ENCODE results near the gene KCTD18.

Gene KCTD18

DNA sequence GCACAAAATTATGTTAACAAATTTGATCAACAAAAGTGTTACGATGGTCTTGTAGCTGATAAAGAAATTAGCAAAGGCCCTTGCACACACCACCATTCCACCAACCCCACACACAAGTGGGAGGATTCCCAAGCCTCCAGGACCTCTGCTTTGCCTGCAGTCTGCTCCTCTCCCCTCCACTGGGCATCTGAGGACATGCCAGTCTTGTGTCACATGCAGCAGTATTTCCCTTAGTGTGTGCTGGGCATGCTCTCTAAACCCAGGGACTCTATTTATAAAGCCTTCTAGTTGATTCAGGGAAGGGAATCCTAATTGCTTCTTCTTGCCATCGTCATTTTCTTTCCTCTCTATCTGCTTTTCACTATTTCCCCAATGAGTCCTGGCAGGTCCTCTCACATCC, 53.3 kb downstream of the KCTD18 start:
- no peak for DNase-seq (ENCODE audit: low read depth)
- TF ChIP-seq POLR2A (IDR thresholded peaks at IDR 0.05; ENCODE audit: extremely low read depth, insufficient read length), result no peak
- TF ChIP-seq MYC (IDR thresholded peaks at IDR 0.05; ENCODE audit: low read depth, low read length), result no peak
- TF ChIP-seq, protein P1, sequence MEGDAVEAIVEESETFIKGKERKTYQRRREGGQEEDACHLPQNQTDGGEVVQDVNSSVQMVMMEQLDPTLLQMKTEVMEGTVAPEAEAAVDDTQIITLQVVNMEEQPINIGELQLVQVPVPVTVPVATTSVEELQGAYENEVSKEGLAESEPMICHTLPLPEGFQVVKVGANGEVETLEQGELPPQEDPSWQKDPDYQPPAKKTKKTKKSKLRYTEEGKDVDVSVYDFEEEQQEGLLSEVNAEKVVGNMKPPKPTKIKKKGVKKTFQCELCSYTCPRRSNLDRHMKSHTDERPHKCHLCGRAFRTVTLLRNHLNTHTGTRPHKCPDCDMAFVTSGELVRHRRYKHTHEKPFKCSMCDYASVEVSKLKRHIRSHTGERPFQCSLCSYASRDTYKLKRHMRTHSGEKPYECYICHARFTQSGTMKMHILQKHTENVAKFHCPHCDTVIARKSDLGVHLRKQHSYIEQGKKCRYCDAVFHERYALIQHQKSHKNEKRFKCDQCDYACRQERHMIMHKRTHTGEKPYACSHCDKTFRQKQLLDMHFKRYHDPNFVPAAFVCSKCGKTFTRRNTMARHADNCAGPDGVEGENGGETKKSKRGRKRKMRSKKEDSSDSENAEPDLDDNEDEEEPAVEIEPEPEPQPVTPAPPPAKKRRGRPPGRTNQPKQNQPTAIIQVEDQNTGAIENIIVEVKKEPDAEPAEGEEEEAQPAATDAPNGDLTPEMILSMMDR (IDR thresholded peaks at IDR 0.05; ENCODE audit: low read depth, low read length), result no peak
- TF ChIP-seq, protein P2, sequence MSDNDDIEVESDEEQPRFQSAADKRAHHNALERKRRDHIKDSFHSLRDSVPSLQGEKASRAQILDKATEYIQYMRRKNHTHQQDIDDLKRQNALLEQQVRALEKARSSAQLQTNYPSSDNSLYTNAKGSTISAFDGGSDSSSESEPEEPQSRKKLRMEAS (IDR thresholded peaks at IDR 0.05; ENCODE audit: low read depth, low read length), result no peak
- no peak overlapping the region for H3K4me3 ChIP-seq (ENCODE audit: low read depth, low read length)

DNA sequence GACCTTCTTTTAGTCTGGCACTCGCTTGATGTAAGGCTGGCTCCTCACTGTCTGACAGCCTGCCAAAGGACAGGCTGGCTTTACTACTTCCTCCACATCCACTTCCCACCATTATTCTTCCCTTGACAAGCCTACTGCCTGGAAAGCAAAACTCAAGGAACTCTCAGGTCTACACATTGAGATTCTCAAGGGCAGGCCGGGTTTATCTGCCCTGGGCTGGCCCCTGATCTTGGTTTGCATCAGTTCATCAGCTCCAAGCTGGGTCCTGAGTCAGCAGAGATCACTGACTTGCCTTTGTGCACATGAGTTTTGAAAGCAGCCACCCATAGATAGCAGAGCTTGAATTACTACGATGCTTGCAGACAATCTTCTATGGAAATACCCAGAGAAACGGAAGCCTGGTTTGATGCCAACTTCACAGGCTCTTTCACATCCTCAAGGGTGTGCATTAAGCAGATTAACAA, 53.9 kb downstream of the KCTD18 start:
- DNase-seq (ENCODE audit: low read depth), result no peak
- TF ChIP-seq, protein P2 (IDR thresholded peaks at IDR 0.05; ENCODE audit: low read depth, low read length), result no peak
- TF ChIP-seq, protein P1 (IDR thresholded peaks at IDR 0.05; ENCODE audit: low read depth, low read length), result no peak
- TF ChIP-seq POLR2A (IDR thresholded peaks at IDR 0.05; ENCODE audit: extremely low read depth, insufficient read length) (no peak), MYC (IDR thresholded peaks at IDR 0.05; ENCODE audit: low read depth, low read length) (no peak)
- no peak overlapping the region for H3K4me3 ChIP-seq (ENCODE audit: low read depth, low read length)

DNA sequence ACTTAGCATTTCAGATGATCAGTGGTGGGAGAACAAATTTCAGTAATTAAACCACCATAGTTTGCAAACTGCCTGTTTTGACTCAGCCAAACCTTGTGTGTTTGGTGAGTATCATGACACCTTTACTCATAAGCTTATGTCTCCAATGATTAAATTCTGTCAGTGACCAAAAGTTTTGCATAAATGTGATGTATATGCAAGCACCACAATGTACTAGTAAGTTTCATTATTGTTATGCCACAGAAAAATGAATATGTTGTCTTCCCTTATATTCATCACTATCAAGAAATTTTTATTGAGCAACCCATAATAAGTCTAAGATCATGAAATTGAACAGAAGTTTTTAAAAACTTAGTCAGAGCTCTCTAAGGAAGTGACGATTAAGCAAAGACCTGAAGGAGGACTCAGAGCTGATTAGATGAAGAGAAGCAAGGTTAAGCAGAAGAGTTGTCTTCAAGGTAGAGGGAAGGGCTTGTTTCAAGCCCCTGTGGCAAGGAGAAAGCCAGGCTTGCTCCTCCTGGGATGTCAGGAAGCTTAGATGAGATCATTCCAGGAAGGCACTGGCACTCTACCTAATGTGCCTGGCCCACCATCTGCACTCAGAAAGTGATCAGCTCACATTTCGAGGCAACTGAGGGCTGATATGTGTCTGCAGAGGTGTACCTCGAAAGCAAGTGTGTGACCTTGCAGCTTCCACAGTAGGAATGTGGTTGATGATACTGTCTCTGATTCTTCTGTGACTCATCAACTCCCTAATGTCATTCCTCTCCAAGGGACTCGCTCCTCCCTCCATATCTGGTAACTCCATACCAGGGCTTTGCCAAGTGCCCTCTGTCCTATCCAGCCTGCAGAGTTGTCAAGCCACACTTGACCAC, 54.7 kb downstream of the KCTD18 start:
- H3K4me3 ChIP-seq (ENCODE audit: low read depth, low read length), result no peak overlapping the region
- no peak for TF ChIP-seq MYC (IDR thresholded peaks at IDR 0.05; ENCODE audit: low read depth, low read length)
- TF ChIP-seq POLR2A (IDR thresholded peaks at IDR 0.05; ENCODE audit: extremely low read depth, insufficient read length), result no peak
- TF ChIP-seq, protein P1 (IDR thresholded peaks at IDR 0.05; ENCODE audit: low read depth, low read length), result no peak
- TF ChIP-seq, protein P2 (IDR thresholded peaks at IDR 0.05; ENCODE audit: low read depth, low read length), result no peak
- DNase-seq (ENCODE audit: low read depth), result no peak

DNA sequence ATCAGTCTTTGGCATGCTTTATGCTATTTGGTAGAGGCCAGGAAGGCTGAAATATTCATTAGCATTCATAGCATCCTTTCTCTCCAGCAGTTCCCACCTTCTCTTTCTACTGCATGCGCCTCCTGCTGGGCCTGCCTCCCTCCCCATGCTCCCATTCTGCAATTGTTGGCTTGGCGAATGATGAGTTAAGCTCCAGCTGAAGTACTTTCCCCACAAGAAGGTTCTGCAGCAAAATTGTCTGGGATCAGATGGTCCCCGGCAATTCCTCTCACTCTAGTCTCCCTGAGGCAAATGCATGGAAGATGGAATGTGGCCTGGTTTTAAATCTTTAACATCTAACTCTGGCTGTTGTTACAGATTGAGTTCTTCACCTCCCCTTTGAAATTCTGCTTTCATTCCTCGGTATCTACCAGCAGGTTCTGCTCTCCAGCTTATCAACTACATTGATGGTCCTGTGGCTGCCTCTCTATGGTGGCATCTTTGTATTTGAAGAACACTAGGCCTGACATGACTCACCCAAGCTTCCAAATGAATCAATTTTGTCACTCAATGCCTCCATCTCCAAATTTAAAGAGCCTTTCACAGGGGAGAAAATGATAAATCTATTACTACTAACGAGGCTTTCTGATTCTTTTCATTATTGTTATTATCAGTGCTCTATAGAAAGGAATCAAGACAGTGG, 55.9 kb downstream of the KCTD18 start:
- TF ChIP-seq, protein P2 (IDR thresholded peaks at IDR 0.05; ENCODE audit: low read depth, low read length), result no peak
- TF ChIP-seq POLR2A (IDR thresholded peaks at IDR 0.05; ENCODE audit: extremely low read depth, insufficient read length) (no peak), MYC (IDR thresholded peaks at IDR 0.05; ENCODE audit: low read depth, low read length) (no peak)
- TF ChIP-seq, protein P1 (IDR thresholded peaks at IDR 0.05; ENCODE audit: low read depth, low read length), result no peak
- H3K4me3 ChIP-seq (ENCODE audit: low read depth, low read length), result no peak overlapping the region
- DNase-seq (ENCODE audit: low read depth), result no peak

DNA sequence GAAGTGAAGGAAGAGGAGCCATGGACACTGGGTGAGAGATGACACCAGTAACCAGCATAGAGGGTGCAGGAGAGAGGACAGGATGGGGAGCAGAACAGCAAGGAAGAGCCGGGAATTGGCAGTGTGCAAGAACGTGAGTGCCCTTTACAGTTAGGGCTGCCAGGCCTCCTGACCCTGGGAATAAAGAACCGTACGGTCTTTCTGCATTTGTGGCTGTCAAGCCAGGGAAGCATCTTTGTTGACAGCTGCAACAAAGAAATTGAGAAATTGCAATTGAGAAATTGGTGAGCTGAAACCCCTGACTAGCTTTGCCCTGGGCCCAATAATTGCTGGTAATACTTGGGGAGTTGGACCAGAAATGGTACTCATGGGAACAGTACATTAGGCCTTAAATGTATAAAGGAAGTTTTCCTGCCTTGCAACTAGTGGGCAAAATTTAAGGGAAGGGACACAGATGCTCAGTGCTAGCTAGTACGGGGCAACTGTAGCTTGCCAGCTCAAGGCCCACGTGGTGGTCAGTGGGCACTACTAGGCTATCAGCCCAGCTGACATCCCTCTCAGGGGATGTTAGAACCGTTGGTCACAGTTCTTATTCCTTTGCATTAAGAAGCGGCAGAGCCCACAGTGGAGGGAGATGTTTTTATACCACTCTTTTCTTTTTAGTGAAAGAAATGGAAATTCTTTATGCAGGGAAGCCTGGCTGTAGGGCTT, 56.6 kb downstream of the KCTD18 start:
- TF ChIP-seq, protein P1 (IDR thresholded peaks at IDR 0.05; ENCODE audit: low read depth, low read length), result no peak
- TF ChIP-seq, protein P2 (IDR thresholded peaks at IDR 0.05; ENCODE audit: low read depth, low read length), result no peak
- TF ChIP-seq POLR2A (IDR thresholded peaks at IDR 0.05; ENCODE audit: extremely low read depth, insufficient read length) (no peak), MYC (IDR thresholded peaks at IDR 0.05; ENCODE audit: low read depth, low read length) (no peak)
- no peak overlapping the region for H3K4me3 ChIP-seq (ENCODE audit: low read depth, low read length)
- no peak for DNase-seq (ENCODE audit: low read depth)

Measured in NB4 (cell line).